ENCODE results near the gene LHX6.
A peak's percentile ranks its signal among the peaks of the same experiment; 100 is the strongest.

LHX6 gene

DNA sequence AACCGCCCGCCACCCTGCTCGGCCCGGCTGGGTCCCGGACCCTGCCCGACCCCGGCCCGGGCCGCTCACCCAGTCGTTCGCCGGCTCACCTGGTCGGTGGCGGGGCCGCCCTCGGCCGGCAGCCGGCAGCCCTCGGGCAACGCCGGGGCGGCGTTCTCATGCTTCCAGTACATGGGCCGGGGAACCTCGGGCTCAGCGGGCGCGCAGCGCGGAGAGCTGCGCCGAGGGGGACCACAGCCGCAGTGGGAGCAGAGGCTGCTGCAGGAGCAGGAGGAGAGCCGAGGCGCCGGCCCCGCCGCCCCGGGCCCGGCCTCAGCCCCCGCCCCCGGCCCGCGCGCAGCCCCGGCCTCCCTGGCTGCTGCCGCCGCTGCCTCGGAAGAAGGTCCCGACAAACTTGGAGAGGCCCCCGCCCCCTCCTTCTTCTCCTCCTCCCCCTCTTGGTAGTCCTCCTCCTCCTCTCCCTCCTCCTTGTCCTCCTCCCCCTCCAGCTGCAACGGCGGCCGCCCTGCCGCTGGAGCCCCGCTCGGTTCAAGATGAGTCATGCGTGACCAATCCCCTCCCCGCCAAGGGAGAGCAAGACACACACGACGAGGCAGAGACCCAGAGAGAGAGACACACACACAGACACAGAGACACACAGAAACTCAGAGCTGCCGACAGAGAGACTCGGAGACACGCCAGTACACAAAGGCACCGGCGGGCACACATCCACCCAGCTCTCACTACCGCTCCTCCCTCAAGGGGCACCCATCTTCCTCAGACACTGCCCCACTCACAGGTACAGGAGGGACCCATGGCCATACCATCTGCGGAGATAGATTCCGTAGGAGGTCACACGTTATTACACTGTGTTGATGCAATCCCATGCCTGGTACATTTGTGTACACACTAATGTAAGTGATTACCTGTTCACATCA, at the start of gene LHX6:
Gene LHX6, minus strand, starts transcription at position 390 of the 917 bp plus-strand sequence. Its CDS starts 217 bp downstream, at position 173.
- in situ Hi-C loops (cut with MboI; ENCODE audit: low pct_unique_long_range_greater_than_20kb, low sequenced_read_pairs, unreplicated experiment): no loop called here
- DNase-seq (ENCODE audit: low spot score): peak; percentile 57
- TF ChIP-seq, protein P1, sequence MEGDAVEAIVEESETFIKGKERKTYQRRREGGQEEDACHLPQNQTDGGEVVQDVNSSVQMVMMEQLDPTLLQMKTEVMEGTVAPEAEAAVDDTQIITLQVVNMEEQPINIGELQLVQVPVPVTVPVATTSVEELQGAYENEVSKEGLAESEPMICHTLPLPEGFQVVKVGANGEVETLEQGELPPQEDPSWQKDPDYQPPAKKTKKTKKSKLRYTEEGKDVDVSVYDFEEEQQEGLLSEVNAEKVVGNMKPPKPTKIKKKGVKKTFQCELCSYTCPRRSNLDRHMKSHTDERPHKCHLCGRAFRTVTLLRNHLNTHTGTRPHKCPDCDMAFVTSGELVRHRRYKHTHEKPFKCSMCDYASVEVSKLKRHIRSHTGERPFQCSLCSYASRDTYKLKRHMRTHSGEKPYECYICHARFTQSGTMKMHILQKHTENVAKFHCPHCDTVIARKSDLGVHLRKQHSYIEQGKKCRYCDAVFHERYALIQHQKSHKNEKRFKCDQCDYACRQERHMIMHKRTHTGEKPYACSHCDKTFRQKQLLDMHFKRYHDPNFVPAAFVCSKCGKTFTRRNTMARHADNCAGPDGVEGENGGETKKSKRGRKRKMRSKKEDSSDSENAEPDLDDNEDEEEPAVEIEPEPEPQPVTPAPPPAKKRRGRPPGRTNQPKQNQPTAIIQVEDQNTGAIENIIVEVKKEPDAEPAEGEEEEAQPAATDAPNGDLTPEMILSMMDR (IDR thresholded peaks at IDR 0.05; ENCODE audit: extremely low read depth, insufficient read depth, missing control alignments): no peak

DNA sequence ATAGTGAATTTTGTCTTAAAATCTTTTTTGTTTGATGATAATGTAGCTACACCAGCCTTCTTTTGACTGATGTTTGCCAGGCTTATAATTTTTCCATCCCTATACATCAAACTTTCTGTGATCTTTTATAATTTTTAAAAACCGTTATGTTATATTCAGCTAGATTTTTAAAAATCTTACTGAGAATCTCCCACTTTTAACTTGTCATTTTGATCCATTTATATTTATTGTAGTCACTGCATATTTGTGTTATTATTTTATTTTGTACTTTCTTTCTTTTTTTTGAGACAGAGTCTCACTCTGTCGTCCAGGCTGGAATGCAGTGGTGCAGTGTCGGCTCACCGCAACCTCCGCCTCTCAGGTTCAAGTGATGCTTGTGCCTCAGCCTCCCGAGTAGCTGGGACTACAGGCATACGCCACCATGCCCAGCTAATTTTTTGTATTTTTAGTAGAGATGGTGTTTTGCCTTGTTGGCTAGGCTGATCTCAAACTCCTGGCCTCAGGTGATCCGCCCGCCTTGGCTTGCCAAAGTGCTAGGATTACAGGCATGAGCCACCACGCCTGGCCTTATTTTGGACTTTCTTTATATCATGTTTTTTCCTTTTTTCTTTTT, 48.6 kb upstream of the LHX6 start:
- no peak for DNase-seq (ENCODE audit: low spot score)
- in situ Hi-C loops (cut with MboI; ENCODE audit: low pct_unique_long_range_greater_than_20kb, low sequenced_read_pairs, unreplicated experiment): no loop called here
- TF ChIP-seq, protein P1 (IDR thresholded peaks at IDR 0.05; ENCODE audit: extremely low read depth, insufficient read depth, missing control alignments): no peak

DNA sequence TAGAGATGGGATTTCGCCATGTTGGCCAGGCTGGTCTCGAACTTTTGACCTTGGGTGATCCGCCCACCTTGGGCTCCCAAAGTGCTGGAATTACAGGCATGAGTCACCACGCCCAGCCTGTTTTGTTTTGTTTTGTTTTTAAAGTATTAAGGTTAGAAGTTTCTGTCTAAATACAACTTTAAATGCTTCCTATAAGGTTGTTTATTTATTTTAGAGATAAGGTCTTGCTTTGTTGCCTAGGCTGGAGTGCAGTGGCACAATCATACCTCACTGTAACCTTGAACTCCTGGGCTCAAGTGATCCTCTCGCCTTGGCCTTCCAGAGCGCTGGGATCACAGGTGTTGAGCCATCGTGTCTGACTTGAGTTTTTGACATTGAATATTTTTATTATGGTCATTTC, 47.3 kb upstream of the LHX6 start:
- DNase-seq (ENCODE audit: low spot score): no peak
- TF ChIP-seq, protein P1 (IDR thresholded peaks at IDR 0.05; ENCODE audit: extremely low read depth, insufficient read depth, missing control alignments): no peak
- in situ Hi-C loops (cut with MboI; ENCODE audit: low pct_unique_long_range_greater_than_20kb, low sequenced_read_pairs, unreplicated experiment): no loop called here

DNA sequence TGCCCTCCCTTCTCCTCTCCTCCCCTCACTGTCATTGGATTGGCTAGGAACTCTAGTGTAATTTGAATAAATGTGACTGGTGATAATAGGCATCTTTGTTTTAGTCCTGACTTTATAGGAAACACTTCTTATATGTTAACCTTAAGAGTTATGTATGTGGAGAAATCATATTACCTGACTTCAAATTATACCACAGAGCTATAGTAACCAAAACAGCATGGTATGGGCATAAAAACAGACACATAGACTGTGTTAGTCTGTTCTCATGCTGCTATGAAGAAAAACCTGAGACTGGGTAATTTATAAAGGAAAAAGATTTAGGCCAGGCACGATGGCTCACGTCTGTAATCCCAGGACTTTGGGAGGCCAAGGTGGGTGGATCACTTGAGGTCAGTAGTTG, 45.3 kb upstream of the LHX6 start:
- no peak for DNase-seq (ENCODE audit: low spot score)
- TF ChIP-seq, protein P1 (IDR thresholded peaks at IDR 0.05; ENCODE audit: extremely low read depth, insufficient read depth, missing control alignments): no peak
- in situ Hi-C loops (cut with MboI; ENCODE audit: low pct_unique_long_range_greater_than_20kb, low sequenced_read_pairs, unreplicated experiment): no loop called here

DNA sequence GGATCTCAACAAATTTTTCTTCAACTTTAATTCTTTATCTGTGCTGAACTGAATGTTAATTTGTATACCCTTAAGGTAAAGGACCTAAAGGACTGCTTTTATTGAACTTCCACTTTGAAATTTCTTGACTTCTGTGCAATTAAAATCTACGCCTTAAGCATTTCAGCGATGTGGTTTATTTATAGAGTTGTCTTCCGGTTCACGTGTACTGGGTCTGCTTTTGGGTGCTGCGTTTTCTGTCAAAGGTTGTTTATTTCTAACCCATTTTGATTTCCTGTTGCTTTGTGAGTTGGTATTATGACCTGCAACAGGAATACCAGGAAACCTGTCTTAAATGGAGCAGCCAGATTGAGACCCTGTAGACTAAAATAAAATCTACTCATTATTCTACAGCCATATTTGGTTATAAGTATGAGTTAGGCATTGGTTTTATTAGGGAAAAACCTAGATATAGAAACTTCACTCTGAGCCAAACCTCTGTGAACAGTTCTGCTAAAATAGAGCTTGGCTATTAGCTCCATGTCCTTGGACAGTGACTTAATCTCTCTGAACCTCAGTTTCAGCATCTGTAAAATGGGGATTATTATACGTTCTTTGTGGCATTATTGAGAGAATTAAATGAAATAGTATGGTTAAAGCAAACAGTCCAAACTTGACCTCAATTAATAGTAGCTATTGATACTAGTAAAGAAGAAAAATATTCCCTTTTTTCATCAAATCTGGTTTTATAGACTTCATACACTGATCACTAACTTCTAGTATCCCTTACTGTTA, 39.5 kb upstream of the LHX6 start:
- TF ChIP-seq, protein P1 (IDR thresholded peaks at IDR 0.05; ENCODE audit: extremely low read depth, insufficient read depth, missing control alignments): no peak
- in situ Hi-C loops (cut with MboI; ENCODE audit: low pct_unique_long_range_greater_than_20kb, low sequenced_read_pairs, unreplicated experiment): no loop called here

DNA sequence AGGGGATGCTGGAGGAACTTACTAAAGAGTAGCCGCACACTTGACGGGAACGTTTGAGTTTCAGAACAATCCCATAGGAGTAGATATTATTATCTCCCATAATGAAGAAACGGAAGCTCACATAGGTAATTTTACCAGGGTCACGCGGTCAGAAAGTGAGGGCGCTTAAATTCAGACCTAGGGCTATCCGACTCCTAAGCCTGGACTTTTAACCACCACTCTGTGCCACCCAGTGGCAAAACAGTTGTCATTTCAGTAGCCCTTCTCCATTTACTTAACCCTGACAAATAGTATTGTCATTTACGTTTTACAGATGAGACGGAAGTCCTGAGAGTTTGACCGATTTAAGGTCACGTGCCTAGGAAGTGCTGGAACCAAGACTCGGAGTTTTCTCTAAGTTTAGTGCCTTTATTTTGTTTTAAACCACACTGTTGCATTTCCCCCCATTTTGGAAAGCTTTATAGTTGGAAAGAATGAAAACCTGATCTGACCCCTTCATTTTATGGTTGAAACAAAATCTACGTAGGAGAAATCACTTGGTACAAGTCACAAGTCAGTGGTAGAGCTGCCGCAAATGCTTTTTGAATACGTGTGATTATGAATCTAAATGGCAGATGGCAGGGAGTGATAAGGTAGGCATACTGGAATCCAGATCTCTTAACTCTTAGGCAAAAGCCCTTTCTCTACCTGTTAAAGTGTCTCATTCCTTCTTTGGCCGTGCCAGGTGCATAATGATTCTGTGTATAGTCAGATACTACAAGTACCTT, 36.6 kb upstream of the LHX6 start:
- peak; percentile 63 for DNase-seq (ENCODE audit: low spot score)
- in situ Hi-C loops (cut with MboI; ENCODE audit: low pct_unique_long_range_greater_than_20kb, low sequenced_read_pairs, unreplicated experiment): no loop called here
- TF ChIP-seq, protein P1 (IDR thresholded peaks at IDR 0.05; ENCODE audit: extremely low read depth, insufficient read depth, missing control alignments): no peak

More for the DNA sequence above, 39.5 kb upstream of the LHX6 start:
- DNase-seq (ENCODE audit: low spot score): no peak

All from GM13977 (cell line).